Keratinocyte (primary cell): ENCODE data around the gene ETV4. TPM values are rescaled to one million over a fixed set of nuclear protein-coding genes. Genes with fewer than 3 reads are reported as not detected.

Experiments used
- DNase-seq: peaks from one replicate; pipeline ENCODE4 v3.0.0-alpha.2; 2011; ENCODE audit warnings: low read depth, missing footprints, low spot score
- FAIRE-seq: peaks from 2 replicates; lab custom pipeline; 2011; peaks lifted over from hg19 to GRCh38; lab: Jason Lieb, UNC
- H2AFZ ChIP-seq: 2 replicates; pipeline ENCODE4 v1.6.0; 2012; ENCODE audit warnings: low read length, control low read depth, inconsistent platforms; ENCODE audit not compliant: control insufficient read depth
- H3K27ac ChIP-seq: 2 replicates; pipeline ENCODE4 v1.5.1; 2011; ENCODE audit warnings: low read length; ENCODE audit not compliant: control insufficient read depth, insufficient read depth
- H3K27me3 ChIP-seq: 3 replicates; pipeline ENCODE4 v1.6.0; 2011; ENCODE audit warnings: low read length; ENCODE audit not compliant: control insufficient read depth, insufficient read depth; ENCODE audit errors: extremely low read depth
- H3K36me3 ChIP-seq, 2 experiments: 2 replicates in 1 of 2; 3 replicates in 1 of 2; pipeline ENCODE4 v1.5.1; 2011; ENCODE audit warnings: low read length in 2 of 2, mild to moderate bottlenecking in 1 of 2; ENCODE audit not compliant: control insufficient read depth in 2 of 2, insufficient read depth in 2 of 2; ENCODE audit errors: extremely low read depth in 1 of 2
- H3K4me1 ChIP-seq: 3 replicates; pipeline ENCODE4 v1.5.1; 2011; ENCODE audit warnings: low read length; ENCODE audit not compliant: control insufficient read depth, insufficient read depth; ENCODE audit errors: extremely low read depth
- H3K4me2 ChIP-seq: 3 replicates; pipeline ENCODE4 v1.6.0; 2011; ENCODE audit warnings: low read depth, low read length; ENCODE audit not compliant: control insufficient read depth, insufficient read depth; ENCODE audit errors: extremely low read depth
- H3K4me3 ChIP-seq, 3 experiments: fragments of 200-600 bp in 1 of 3; sonication (generic) in 1 of 3; 2 replicates in 2 of 3; 3 replicates in 1 of 3; pipeline ENCODE4 v1.5.1; 2011 to 2016; ENCODE audit warnings: low read length in 3 of 3, mild to moderate bottlenecking in 3 of 3, control low read depth in 2 of 3, inconsistent platforms in 1 of 3, low read depth in 1 of 3, mixed read lengths in 1 of 3, mixed run types in 1 of 3, moderate library complexity in 1 of 3; ENCODE audit not compliant: control insufficient read depth in 2 of 3, insufficient read depth in 2 of 3; ENCODE audit errors: extremely low read depth in 1 of 3
- H3K79me2 ChIP-seq: 2 replicates; pipeline ENCODE4 v1.6.0; 2012; ENCODE audit warnings: low read length; ENCODE audit not compliant: control insufficient read depth, insufficient read depth
- H3K9ac ChIP-seq: 3 replicates; pipeline ENCODE4 v1.6.0; 2011; ENCODE audit warnings: low read length; ENCODE audit not compliant: control insufficient read depth, insufficient read depth; ENCODE audit errors: extremely low read depth
- H3K9me1 ChIP-seq: 3 replicates; pipeline ENCODE4 v1.6.0; 2011; ENCODE audit warnings: low read length; ENCODE audit not compliant: control insufficient read depth, insufficient read depth; ENCODE audit errors: extremely low read depth
- H3K9me3 ChIP-seq: 2 replicates; pipeline ENCODE4 v1.5.1; 2012; ENCODE audit warnings: low read depth, low read length; ENCODE audit not compliant: control insufficient read depth
- H4K20me1 ChIP-seq: 3 replicates; pipeline ENCODE4 v1.6.0; 2011; ENCODE audit warnings: low read length; ENCODE audit not compliant: control insufficient read depth, insufficient read depth; ENCODE audit errors: extremely low read depth
- EZH2 ChIP-seq: IDR thresholded peaks from one replicate; pipeline ENCODE4 v1.6.1; 2012; ENCODE audit warnings: inconsistent platforms, mild to moderate bottlenecking, low read length, moderate library complexity
- dilution Hi-C: fragments of 300-500 bp; cut with MboI; formaldehyde crosslinking; loops from one replicate; pipeline ENCODE4 v1.7.0; 2020; ENCODE audit warnings: low sequenced_read_pairs; ENCODE audit not compliant: extremely low pct_ligation_motif_present
- polyA plus RNA-seq, 5 experiments: library from polyadenylated mRNA; depleted of rRNA in 3 of 5; stranded (reverse) in 3 of 5; stranded (forward) in 1 of 5; unstranded in 1 of 5; fragments of >200 nt; gene quantifications; 1 replicate in 1 of 5; 2 replicates in 3 of 5; 3 replicates in 1 of 5; pipeline versions ENCODE4 v1.2.1 to v1.2.3, GENCODE V29; 2011 to 2012; ENCODE audit warnings: missing spikeins in 2 of 5, low read depth in 1 of 5, low replicate concordance in 1 of 5
- TF ChIP-seq, protein P1 (sequence below), 3 experiments: IDR thresholded peaks in 1 of 3; conservative IDR thresholded peaks in 1 of 3; optimal IDR thresholded peaks in 1 of 3; 2 replicates in 2 of 3; 3 replicates in 1 of 3; pipeline versions ENCODE3 to v1.5.1; 2011; ENCODE audit warnings: low read length in 3 of 3, mild to moderate bottlenecking in 3 of 3, moderate library complexity in 2 of 3, control low read depth in 1 of 3, inconsistent platforms in 1 of 3; ENCODE audit not compliant: insufficient read depth in 2 of 3; ENCODE audit errors: extremely low read depth in 1 of 3

Gene ETV4
- polyA plus RNA-seq, 1 donor (not counting 4 experiments of a cell fraction or from before 2014, with no cell fraction given) = 33.6 TPM

DNA sequence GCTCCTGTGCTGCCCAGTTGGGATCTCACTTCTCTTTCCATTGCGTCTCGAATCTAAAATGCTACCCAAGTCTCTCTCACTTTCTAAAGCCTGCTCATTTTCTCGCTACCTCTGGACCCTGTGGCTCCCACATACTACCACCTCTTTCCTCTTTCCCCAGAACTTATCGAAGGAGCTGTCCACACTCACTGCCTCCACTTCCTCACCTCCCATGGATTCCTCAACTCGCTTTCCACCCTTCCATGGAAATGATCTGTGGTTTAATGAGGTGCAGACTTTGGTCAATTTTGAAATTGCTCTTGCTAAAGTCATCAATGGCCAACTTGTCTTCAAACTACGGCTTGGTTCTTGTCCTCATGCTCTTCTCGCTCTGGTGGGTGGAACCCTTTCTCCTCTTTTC lies 37.2 kb upstream of the ETV4 start:
- Histone ChIP-seq H3K4me1 (peaks cover 24% of the 10 kb centered on the region), H3K79me2 (no peaks in the 10 kb centered on the region), H3K27me3 (no peaks in the 10 kb centered on the region), H3K9ac (no peak overlapping the region), H3K36me3 (no peaks in the 10 kb centered on the region), H2AFZ (no peak overlapping the region), H4K20me1 (no peaks in the 10 kb centered on the region), H3K9me3 (no peaks in the 10 kb centered on the region), H3K9me1 (no peaks in the 10 kb centered on the region), H3K4me3 (no peak overlapping the region), H3K27ac (no peak overlapping the region), H3K4me2 (no peak overlapping the region)
- FAIRE-seq (no peak), DNase-seq (no peak)
- dilution Hi-C loops = no loop called here
- no peak for TF ChIP-seq EZH2
- TF ChIP-seq, protein P1, sequence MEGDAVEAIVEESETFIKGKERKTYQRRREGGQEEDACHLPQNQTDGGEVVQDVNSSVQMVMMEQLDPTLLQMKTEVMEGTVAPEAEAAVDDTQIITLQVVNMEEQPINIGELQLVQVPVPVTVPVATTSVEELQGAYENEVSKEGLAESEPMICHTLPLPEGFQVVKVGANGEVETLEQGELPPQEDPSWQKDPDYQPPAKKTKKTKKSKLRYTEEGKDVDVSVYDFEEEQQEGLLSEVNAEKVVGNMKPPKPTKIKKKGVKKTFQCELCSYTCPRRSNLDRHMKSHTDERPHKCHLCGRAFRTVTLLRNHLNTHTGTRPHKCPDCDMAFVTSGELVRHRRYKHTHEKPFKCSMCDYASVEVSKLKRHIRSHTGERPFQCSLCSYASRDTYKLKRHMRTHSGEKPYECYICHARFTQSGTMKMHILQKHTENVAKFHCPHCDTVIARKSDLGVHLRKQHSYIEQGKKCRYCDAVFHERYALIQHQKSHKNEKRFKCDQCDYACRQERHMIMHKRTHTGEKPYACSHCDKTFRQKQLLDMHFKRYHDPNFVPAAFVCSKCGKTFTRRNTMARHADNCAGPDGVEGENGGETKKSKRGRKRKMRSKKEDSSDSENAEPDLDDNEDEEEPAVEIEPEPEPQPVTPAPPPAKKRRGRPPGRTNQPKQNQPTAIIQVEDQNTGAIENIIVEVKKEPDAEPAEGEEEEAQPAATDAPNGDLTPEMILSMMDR (optimal IDR thresholded peaks at IDR 0.05 in 1 of 3, IDR thresholded peaks at IDR 0.05 in 1 of 3, conservative IDR thresholded peaks at IDR 0.05 in 1 of 3; ENCODE audit: extremely low read depth in 1 of 3, insufficient read depth in 2 of 3, low read length in 3 of 3) = no peak

DNA sequence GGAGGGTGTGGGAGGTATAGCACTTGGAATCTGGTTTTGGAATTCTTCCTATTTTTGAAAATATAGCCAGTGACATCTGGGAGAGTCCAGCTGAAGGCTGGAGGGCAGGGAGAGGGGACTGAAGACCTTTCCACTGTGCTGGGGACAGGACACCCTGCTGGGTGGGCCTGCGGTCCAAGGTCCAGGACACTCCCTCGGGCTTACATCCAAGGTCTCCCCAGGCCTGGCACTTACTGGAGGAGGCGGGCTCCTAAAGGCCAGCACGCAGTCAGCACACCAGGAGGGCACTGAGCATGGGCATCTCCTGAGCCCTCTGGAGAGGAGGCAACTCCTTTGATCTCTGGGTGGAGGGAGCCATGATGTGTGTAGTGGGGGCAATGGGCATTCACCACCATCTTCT lies 35.5 kb upstream of the ETV4 start:
- Histone ChIP-seq H3K9ac (no peak overlapping the region), H3K27me3 (no peaks in the 10 kb centered on the region), H3K9me1 (no peaks in the 10 kb centered on the region), H4K20me1 (no peaks in the 10 kb centered on the region), H3K9me3 (no peaks in the 10 kb centered on the region), H2AFZ (no peak overlapping the region), H3K36me3 (no peaks in the 10 kb centered on the region), H3K79me2 (no peaks in the 10 kb centered on the region), H3K4me2 (no peak overlapping the region), H3K4me3 (no peak overlapping the region), H3K4me1 (peaks cover 27% of the 10 kb centered on the region), H3K27ac (no peak overlapping the region)
- no peak for DNase-seq
- FAIRE-seq = no peak
- dilution Hi-C loops = no loop called here
- TF ChIP-seq EZH2 = no peak
- TF ChIP-seq, protein P1 (optimal IDR thresholded peaks at IDR 0.05 in 1 of 3, IDR thresholded peaks at IDR 0.05 in 1 of 3, conservative IDR thresholded peaks at IDR 0.05 in 1 of 3; ENCODE audit: extremely low read depth in 1 of 3, insufficient read depth in 2 of 3, low read length in 3 of 3) = no peak
